Measurements from ENCODE around the gene C2CD4C.

Gene C2CD4C

GRCh38 chr19:449916-450315, 41.0 kb upstream of the C2CD4C start:
- Histone ChIP-seq H3K4me3 (ENCODE audit: extremely low read depth, insufficient read depth, low read length, poor library complexity, severe bottlenecking) (no peak overlapping the region), H3K27ac (ENCODE audit: low read depth, low read length, severe bottlenecking) (no peak overlapping the region), H3K4me1 (ENCODE audit: control insufficient read depth, insufficient read depth, low read length, poor library complexity, severe bottlenecking) (peaks cover 3% of the 10 kb centered on the region), H3K9me3 (ENCODE audit: control insufficient read depth, low read length) (no peaks in the 10 kb centered on the region), H3K36me3 (ENCODE audit: control insufficient read depth, insufficient read depth, low read length) (peaks cover 24% of the 10 kb centered on the region)
- 92 to 97% methylated on average over 11 to 20 of the region's 20 CpGs for WGBS, 2 experiments (ENCODE audit: insufficient coverage in 2 of 2)

DNA sequence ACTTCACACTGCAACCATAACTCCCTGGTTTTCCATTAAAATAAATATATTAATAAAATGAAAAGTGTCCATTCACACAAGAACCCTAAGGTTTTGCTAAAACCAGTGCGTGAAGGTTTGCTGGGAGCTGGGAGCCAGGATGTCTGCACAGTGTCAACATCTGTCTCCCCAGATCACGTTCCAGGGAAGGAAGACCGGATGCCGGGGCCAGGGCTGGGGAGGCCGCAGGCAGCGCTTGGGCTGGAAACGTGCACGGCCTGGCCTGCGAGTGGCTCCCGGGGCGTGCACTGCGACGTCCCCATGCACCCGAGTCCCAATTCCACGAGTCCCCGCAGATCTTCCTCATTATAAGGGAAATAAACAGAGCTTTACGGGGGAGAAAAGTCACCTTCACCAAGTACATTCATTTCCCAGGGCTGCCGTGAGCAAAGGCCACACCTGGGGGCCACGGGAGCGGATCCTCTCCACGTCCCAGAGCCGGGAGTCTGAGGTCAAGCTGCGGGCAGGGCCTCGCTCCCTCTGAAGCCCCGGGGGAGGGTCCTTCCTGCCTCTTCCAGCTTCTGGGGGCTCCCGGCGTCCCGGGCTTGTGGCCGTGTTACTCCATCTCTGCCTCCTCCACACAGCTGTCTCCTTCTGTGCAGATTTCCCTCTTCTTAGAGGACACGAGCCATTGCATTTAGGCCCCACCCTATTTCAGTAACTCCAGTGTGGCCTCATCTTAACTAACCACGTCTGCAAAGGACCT, 39.0 kb upstream of the C2CD4C start:
- no peak overlapping the region for H3K27ac ChIP-seq (ENCODE audit: low read depth, low read length, severe bottlenecking)
- 91 to 92% methylated on average over 29 to 31 of the region's 31 CpGs for WGBS, 2 experiments (ENCODE audit: insufficient coverage in 2 of 2)
- peaks cover 3% of the 10 kb centered on the region for H3K4me1 ChIP-seq (ENCODE audit: control insufficient read depth, insufficient read depth, low read length, poor library complexity, severe bottlenecking)
- peaks cover 17% of the 10 kb centered on the region for H3K36me3 ChIP-seq (ENCODE audit: control insufficient read depth, insufficient read depth, low read length)
- H3K4me3 ChIP-seq (ENCODE audit: extremely low read depth, insufficient read depth, low read length, poor library complexity, severe bottlenecking): no peak overlapping the region
- no peaks in the 10 kb centered on the region for H3K9me3 ChIP-seq (ENCODE audit: control insufficient read depth, low read length)

DNA sequence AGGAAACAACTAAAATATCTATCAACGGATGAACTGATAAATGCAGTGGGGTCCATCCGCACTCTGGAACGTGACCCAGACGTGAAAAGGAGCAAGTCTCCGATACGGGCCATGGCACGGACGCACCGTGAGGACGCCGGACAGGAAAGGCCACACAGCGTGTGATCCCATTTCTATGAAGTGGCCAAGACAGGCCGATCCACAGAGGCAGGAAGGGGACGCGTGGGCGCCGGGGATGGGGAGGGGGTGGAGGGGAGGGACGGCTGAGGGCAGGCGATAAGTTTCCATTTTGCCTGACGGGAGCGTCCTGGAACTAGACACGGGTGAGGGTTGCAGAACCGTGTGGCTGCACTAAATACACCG, 38.1 kb upstream of the C2CD4C start:
- peaks cover 12% of the 10 kb centered on the region for H3K36me3 ChIP-seq (ENCODE audit: control insufficient read depth, insufficient read depth, low read length)
- no peak overlapping the region for H3K4me3 ChIP-seq (ENCODE audit: extremely low read depth, insufficient read depth, low read length, poor library complexity, severe bottlenecking)
- no peak overlapping the region for H3K27ac ChIP-seq (ENCODE audit: low read depth, low read length, severe bottlenecking)
- peaks cover 3% of the 10 kb centered on the region for H3K4me1 ChIP-seq (ENCODE audit: control insufficient read depth, insufficient read depth, low read length, poor library complexity, severe bottlenecking)
- H3K9me3 ChIP-seq (ENCODE audit: control insufficient read depth, low read length): no peaks in the 10 kb centered on the region
- WGBS, 2 experiments (ENCODE audit: insufficient coverage in 2 of 2): 97 to 98% methylated on average over 19 to 24 of the region's 24 CpGs

DNA sequence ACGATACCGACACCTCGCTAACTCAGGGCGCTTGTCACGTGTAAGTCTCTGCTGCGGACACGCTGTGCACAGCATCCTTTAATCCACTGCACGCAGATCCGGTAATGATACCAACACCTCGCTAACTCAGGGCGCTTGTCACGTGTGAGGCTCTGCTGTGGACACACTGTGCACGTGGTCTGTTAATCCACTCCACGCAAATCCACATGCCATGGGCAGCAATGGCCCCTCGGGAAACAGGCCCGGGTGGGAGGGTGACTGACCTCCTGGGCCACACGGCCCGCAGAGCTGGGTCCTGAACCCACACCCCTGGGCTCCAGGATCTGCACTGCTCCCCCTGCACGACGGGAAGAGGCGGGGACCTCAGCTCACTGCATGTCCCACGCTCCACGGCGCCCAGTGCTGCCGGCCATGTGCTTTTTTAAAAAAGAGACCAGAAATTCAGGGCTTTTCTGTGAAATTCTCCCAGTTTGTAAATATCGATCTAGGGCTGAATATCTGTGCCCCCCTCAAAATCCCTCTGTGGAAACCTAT, 35.8 kb upstream of the C2CD4C start:
- Histone ChIP-seq H3K36me3 (ENCODE audit: control insufficient read depth, insufficient read depth, low read length) (peaks cover 7% of the 10 kb centered on the region), H3K4me3 (ENCODE audit: extremely low read depth, insufficient read depth, low read length, poor library complexity, severe bottlenecking) (no peak overlapping the region), H3K27ac (ENCODE audit: low read depth, low read length, severe bottlenecking) (no peak overlapping the region), H3K9me3 (ENCODE audit: control insufficient read depth, low read length) (no peaks in the 10 kb centered on the region), H3K4me1 (ENCODE audit: control insufficient read depth, insufficient read depth, low read length, poor library complexity, severe bottlenecking) (peaks cover 3% of the 10 kb centered on the region)
- whole genome bisulfite sequencing, 2 experiments (ENCODE audit: insufficient coverage in 2 of 2): 92 to 94% methylated on average over 25 to 26 of the region's 26 CpGs

GRCh38 chr19:443005-443404, 34.1 kb upstream of the C2CD4C start:
- Histone ChIP-seq H3K4me1 (ENCODE audit: control insufficient read depth, insufficient read depth, low read length, poor library complexity, severe bottlenecking) (peaks cover 3% of the 10 kb centered on the region), H3K36me3 (ENCODE audit: control insufficient read depth, insufficient read depth, low read length) (peaks cover 7% of the 10 kb centered on the region), H3K27ac (ENCODE audit: low read depth, low read length, severe bottlenecking) (no peak overlapping the region), H3K9me3 (ENCODE audit: control insufficient read depth, low read length) (no peaks in the 10 kb centered on the region), H3K4me3 (ENCODE audit: extremely low read depth, insufficient read depth, low read length, poor library complexity, severe bottlenecking) (no peak overlapping the region)
- WGBS, 2 experiments (ENCODE audit: insufficient coverage in 2 of 2): 79 to 83% methylated on average over 2 of the region's 2 CpGs

GRCh38 chr19:442085-442484, 33.1 kb upstream of the C2CD4C start:
- Histone ChIP-seq H3K27ac (ENCODE audit: low read depth, low read length, severe bottlenecking) (no peak overlapping the region), H3K4me1 (ENCODE audit: control insufficient read depth, insufficient read depth, low read length, poor library complexity, severe bottlenecking) (peaks cover 3% of the 10 kb centered on the region), H3K36me3 (ENCODE audit: control insufficient read depth, insufficient read depth, low read length) (peaks cover 7% of the 10 kb centered on the region), H3K9me3 (ENCODE audit: control insufficient read depth, low read length) (no peaks in the 10 kb centered on the region), H3K4me3 (ENCODE audit: extremely low read depth, insufficient read depth, low read length, poor library complexity, severe bottlenecking) (no peak overlapping the region)
- WGBS, 2 experiments (ENCODE audit: insufficient coverage in 2 of 2): 91 to 100% methylated on average over 1 of the region's 2 CpGs

DNA sequence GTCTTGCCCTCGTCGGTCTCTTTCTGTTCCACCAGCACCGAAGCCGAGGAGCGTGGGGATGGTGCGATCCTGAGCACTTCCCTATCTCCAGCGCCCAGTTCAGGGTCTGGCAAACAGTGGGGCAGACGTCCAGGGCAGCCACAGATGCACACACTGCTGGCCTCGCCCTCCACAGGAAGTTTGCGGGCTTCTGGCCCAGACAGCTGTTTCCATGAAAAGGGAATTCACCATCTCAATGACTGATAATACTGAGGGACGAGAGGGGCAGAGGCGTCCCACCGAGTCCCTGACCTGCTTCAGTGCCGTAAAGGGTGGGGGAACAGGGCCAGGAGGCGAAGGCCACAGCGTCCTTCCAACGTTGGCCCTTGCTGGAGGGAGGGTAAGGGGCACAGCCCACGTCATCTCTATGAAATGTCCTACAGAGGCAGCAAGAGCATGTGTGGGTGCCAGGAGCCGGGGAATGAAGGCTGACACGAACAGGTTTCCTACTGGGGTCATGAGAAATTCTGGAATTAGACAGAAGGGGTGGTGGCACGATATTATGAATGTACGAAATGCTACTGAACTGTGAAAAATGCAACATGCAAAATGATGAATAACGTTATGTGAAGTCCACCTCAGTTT, 32.4 kb upstream of the C2CD4C start:
- H3K27ac ChIP-seq (ENCODE audit: low read depth, low read length, severe bottlenecking): no peak overlapping the region
- 80 to 81% methylated on average over 22 to 23 of the region's 23 CpGs for whole genome bisulfite sequencing, 2 experiments (ENCODE audit: insufficient coverage in 2 of 2)
- H3K4me3 ChIP-seq (ENCODE audit: extremely low read depth, insufficient read depth, low read length, poor library complexity, severe bottlenecking): no peak overlapping the region
- H3K36me3 ChIP-seq (ENCODE audit: control insufficient read depth, insufficient read depth, low read length): no peaks in the 10 kb centered on the region
- H3K9me3 ChIP-seq (ENCODE audit: control insufficient read depth, low read length): no peaks in the 10 kb centered on the region
- H3K4me1 ChIP-seq (ENCODE audit: control insufficient read depth, insufficient read depth, low read length, poor library complexity, severe bottlenecking): peaks cover 3% of the 10 kb centered on the region

DNA sequence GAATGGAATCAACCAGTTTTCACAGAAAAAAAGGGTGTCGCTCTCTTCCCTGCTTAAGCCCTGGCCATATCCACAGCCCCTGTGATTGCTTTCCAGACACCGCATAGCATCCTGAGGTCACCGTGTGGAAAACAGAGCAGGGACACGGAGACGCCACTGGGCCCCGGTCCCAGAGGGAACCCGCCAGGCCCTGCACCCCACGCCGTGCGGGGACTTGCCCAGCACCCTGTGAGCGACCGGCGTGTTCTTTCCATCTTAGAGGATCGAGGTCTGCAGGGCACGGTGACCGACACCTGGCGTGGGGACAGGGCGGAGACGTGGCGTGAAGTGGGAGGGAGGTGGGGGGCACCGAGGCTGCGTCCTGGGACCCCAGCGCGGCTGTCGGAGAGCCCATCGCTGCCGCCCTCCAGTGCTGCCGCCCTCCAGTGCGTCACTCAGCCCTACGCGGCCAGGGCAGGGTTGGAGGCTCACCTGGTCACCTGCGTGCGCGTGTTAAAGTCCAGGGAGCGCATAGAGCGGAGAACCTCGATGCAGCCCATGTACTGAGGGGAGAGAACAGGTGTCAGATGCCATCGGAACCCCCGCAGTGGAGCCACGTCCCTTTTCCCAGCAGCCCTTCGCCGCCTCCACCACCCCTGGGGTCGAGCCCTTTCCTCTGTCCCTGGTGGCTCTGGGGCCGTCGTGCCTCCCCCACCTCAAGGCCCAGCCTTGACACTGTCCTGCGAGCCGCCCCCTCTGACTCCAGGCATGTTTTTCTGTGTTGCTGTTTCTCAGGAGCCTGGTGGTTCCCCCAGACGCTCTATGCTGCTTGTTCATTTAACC, 31.7 kb upstream of the C2CD4C start:
- Histone ChIP-seq H3K4me1 (ENCODE audit: control insufficient read depth, insufficient read depth, low read length, poor library complexity, severe bottlenecking) (no peaks in the 10 kb centered on the region), H3K9me3 (ENCODE audit: control insufficient read depth, low read length) (no peaks in the 10 kb centered on the region), H3K36me3 (ENCODE audit: control insufficient read depth, insufficient read depth, low read length) (no peaks in the 10 kb centered on the region), H3K4me3 (ENCODE audit: extremely low read depth, insufficient read depth, low read length, poor library complexity, severe bottlenecking) (no peak overlapping the region), H3K27ac (ENCODE audit: low read depth, low read length, severe bottlenecking) (no peak overlapping the region)
- WGBS, 2 experiments (ENCODE audit: insufficient coverage in 2 of 2): 90 to 91% methylated on average over 43 to 48 of the region's 48 CpGs

DNA sequence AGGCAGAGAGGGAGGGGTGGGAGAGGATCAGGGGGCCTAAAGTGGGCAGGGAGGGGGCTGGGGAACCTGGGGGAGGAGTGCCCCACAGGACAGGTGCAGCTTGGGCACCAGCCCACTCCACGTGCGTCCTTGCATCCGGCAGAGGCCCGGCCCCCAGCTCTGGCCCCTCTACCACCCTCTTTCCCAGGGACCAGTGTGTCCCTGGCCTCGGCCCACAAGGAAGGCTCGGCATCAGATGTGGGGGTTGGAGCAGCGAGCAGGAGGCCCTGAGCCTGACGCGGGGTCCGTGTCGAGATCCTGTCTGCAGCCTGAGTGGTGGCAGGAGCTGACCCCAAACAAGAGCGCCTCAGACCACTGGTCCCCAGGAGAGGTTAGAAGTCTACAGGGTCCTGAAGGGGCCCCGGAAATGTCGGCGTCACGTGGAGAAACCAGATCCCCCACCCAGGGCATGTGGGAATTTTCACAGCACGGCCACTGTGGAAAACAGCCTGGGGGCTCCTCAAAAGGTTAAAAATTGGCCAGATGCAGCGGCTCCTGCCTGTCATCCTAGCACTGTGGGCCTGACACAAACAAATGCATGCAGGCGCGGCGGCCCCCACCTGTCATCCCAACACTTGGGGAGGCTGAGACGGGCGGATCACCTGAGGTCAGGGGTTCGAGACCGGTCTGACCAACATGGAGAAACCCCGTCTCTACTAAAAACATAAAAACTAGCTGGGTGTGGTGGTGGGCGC, 30.4 kb upstream of the C2CD4C start:
- Histone ChIP-seq H3K9me3 (ENCODE audit: control insufficient read depth, low read length) (peaks cover 2% of the 10 kb centered on the region), H3K4me1 (ENCODE audit: control insufficient read depth, insufficient read depth, low read length, poor library complexity, severe bottlenecking) (no peaks in the 10 kb centered on the region), H3K36me3 (ENCODE audit: control insufficient read depth, insufficient read depth, low read length) (peaks cover 7% of the 10 kb centered on the region), H3K4me3 (ENCODE audit: extremely low read depth, insufficient read depth, low read length, poor library complexity, severe bottlenecking) (no peak overlapping the region), H3K27ac (ENCODE audit: low read depth, low read length, severe bottlenecking) (no peak overlapping the region)
- 86 to 92% methylated on average over 20 to 21 of the region's 27 CpGs for WGBS, 2 experiments (ENCODE audit: insufficient coverage in 2 of 2)

DNA sequence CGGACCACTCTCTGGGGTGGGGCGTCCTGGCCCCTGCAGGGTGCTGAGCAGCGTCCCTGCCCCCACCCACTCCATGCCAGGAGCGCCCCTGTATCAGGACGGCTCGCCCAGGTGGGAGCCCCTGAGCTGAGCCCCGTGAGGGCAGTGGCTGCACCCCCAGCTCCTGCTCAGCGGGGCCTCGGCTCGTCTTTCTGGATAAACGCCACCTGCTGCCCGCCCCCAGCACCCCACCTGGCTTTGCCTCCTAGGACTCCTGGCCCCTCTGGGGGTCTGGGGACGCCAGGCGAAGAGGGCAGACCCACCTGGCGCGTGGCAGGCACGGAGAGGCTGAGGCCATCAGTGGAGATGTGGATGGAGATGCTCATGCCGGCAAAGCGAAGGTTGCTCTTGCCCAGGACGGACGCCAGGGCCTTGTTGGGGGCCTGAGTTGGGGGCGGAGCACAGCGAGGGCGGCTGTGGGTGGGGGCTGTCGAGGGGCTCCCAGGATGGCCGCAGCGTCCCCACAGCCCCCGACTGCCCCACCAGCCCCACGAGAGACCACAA, 29.5 kb upstream of the C2CD4C start:
- WGBS, 2 experiments (ENCODE audit: insufficient coverage in 2 of 2): 76 to 81% methylated on average over 12 to 26 of the region's 29 CpGs
- peaks cover 6% of the 10 kb centered on the region for H3K9me3 ChIP-seq (ENCODE audit: control insufficient read depth, low read length)
- H3K4me1 ChIP-seq (ENCODE audit: control insufficient read depth, insufficient read depth, low read length, poor library complexity, severe bottlenecking): no peaks in the 10 kb centered on the region

More for the DNA sequence above, 29.5 kb upstream of the C2CD4C start:
- Histone ChIP-seq H3K27ac (ENCODE audit: low read depth, low read length, severe bottlenecking) (no peak overlapping the region), H3K36me3 (ENCODE audit: control insufficient read depth, insufficient read depth, low read length) (peaks cover 11% of the 10 kb centered on the region), H3K4me3 (ENCODE audit: extremely low read depth, insufficient read depth, low read length, poor library complexity, severe bottlenecking) (no peak overlapping the region)

All from mesodermal cell (in vitro differentiated cells).